ENCODE results near the gene AAGAB. TPM values are rescaled to one million over a fixed set of nuclear protein-coding genes. Genes with fewer than 3 reads are reported as not detected.

AAGAB gene
- total RNA-seq, 1 donor from 2014 or later: 68.0 TPM

GRCh38 chr15:67256051-67256450 lies 1.6 kb upstream of the AAGAB start:
- peaks cover 6% of the 10 kb centered on the region for H4K20me1 ChIP-seq (ENCODE audit: low read depth)
- no peak overlapping the region for H3K27ac ChIP-seq
- no peaks in the 10 kb centered on the region for H3K9me3 Mint-ChIP-seq
- peaks cover 15% of the 10 kb centered on the region for H3K27me3 ChIP-seq
- peak overlapping the region; percentile 99 for H3K4me3 Mint-ChIP-seq
- H3K4me2 ChIP-seq: no peak overlapping the region
- peaks cover 24% of the 10 kb centered on the region for H3K4me1 Mint-ChIP-seq
- H3K9ac ChIP-seq: no peak overlapping the region
- H2AFZ ChIP-seq (replicated peaks): no peak overlapping the region
- H3K36me3 ChIP-seq: no peaks in the 10 kb centered on the region
- no peak overlapping the region for H3K27ac Mint-ChIP-seq
- H3K27me3 Mint-ChIP-seq (ENCODE audit: insufficient read depth, low read depth): peaks cover 5% of the 10 kb centered on the region
- no peak for TF ChIP-seq CTCF (IDR thresholded peaks at IDR 0.05)
- no peak for TF ChIP-seq EZH2 (IDR thresholded peaks at IDR 0.05)
- H3K4me1 ChIP-seq: peaks cover 11% of the 10 kb centered on the region
- no peaks in the 10 kb centered on the region for H3K36me3 Mint-ChIP-seq
- DNase-seq (ENCODE audit: low spot score): no peak
- H3K4me3 ChIP-seq: no peak overlapping the region
- peaks cover 10% of the 10 kb centered on the region for H3F3A ChIP-seq (ENCODE audit: low read depth)
- H3K79me2 ChIP-seq (ENCODE audit: low read depth): peaks cover 33% of the 10 kb centered on the region
- H3K9me3 ChIP-seq (ENCODE audit: low read depth): no peaks in the 10 kb centered on the region

GRCh38 chr15:67253549-67254237 lies 768 bp downstream of the AAGAB start:
- Histone ChIP-seq H4K20me1 (ENCODE audit: low read depth) (peaks cover 6% of the 10 kb centered on the region), H3F3A (ENCODE audit: low read depth) (peaks cover 10% of the 10 kb centered on the region), H3K9ac (peak overlapping the region; percentile 74), H3K27me3 (peaks cover 15% of the 10 kb centered on the region), H2AFZ (replicated peaks) (peak overlapping the region; percentile 71), H3K4me2 (peak overlapping the region; percentile 86), H3K4me1 (peaks cover 11% of the 10 kb centered on the region), H3K4me3 (peak overlapping the region; percentile 82), H3K79me2 (ENCODE audit: low read depth) (peaks cover 56% of the 10 kb centered on the region), H3K27ac (no peak overlapping the region), H3K36me3 (no peaks in the 10 kb centered on the region), H3K9me3 (ENCODE audit: low read depth) (no peaks in the 10 kb centered on the region)
- H3K27me3 Mint-ChIP-seq (ENCODE audit: insufficient read depth, low read depth): peaks cover 5% of the 10 kb centered on the region
- TF ChIP-seq CTCF (IDR thresholded peaks at IDR 0.05): no peak
- no peak for TF ChIP-seq EZH2phosphoT487 (IDR thresholded peaks at IDR 0.05)
- TF ChIP-seq EZH2 (IDR thresholded peaks at IDR 0.05): no peak
- H3K27ac Mint-ChIP-seq: peak overlapping the region; percentile 94
- H3K36me3 Mint-ChIP-seq: peaks cover 2% of the 10 kb centered on the region
- H3K4me1 Mint-ChIP-seq: peaks cover 24% of the 10 kb centered on the region
- no peak for DNase-seq (ENCODE audit: low spot score)
- H3K9me3 Mint-ChIP-seq: no peaks in the 10 kb centered on the region
- H3K4me3 Mint-ChIP-seq: peak overlapping the region; percentile 99

GRCh38 chr15:67253101-67253500 lies 1.4 kb downstream of the AAGAB start:
- H3K27me3 ChIP-seq: peaks cover 15% of the 10 kb centered on the region
- peak overlapping the region; percentile 86 for H3K4me2 ChIP-seq
- H3K9me3 Mint-ChIP-seq: no peaks in the 10 kb centered on the region
- TF ChIP-seq CTCF (IDR thresholded peaks at IDR 0.05) (no peak), EZH2 (IDR thresholded peaks at IDR 0.05) (no peak), EZH2phosphoT487 (IDR thresholded peaks at IDR 0.05) (no peak)
- no peak overlapping the region for H3K27ac ChIP-seq
- DNase-seq (ENCODE audit: low spot score): no peak
- H3K36me3 ChIP-seq: no peaks in the 10 kb centered on the region
- H2AFZ ChIP-seq (replicated peaks): no peak overlapping the region
- peaks cover 2% of the 10 kb centered on the region for H3K36me3 Mint-ChIP-seq
- H3K27me3 Mint-ChIP-seq (ENCODE audit: insufficient read depth, low read depth): peaks cover 5% of the 10 kb centered on the region
- peak overlapping the region; percentile 82 for H3K4me3 ChIP-seq
- H3K9me3 ChIP-seq (ENCODE audit: low read depth): no peaks in the 10 kb centered on the region
- peaks cover 24% of the 10 kb centered on the region for H3K4me1 Mint-ChIP-seq
- peaks cover 6% of the 10 kb centered on the region for H4K20me1 ChIP-seq (ENCODE audit: low read depth)
- peaks cover 62% of the 10 kb centered on the region for H3K79me2 ChIP-seq (ENCODE audit: low read depth)
- H3K4me3 Mint-ChIP-seq: peak overlapping the region; percentile 99
- peaks cover 10% of the 10 kb centered on the region for H3F3A ChIP-seq (ENCODE audit: low read depth)
- H3K27ac Mint-ChIP-seq: no peak overlapping the region
- H3K9ac ChIP-seq: no peak overlapping the region
- H3K4me1 ChIP-seq: peaks cover 16% of the 10 kb centered on the region
